ENCODE measurements around the gene POLR2M. TPM values are rescaled to one million over a fixed set of nuclear protein-coding genes. Genes with fewer than 3 reads are reported as not detected.

Gene POLR2M
- polyA plus RNA-seq, 1 donor from 2014 or later: 204 TPM

DNA sequence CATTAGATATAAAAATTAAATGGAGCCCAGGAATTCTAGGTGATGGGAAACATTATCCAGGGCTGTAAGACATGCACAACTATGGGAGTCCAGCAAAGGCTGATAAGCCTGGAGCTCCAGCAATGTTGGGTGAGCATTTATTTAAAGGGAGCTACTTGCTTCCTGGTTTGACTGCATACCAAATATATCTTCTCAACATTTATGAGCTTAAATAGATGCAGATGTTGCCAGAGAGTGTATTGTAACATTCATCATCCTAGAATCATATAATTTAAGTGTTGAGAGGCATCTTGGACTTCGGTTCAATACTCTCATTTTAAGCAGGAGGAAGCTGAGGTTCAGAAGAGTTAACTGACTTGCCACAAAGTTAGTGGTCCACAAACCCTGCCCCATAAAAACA, 12.2 kb upstream of the POLR2M start:
- Histone ChIP-seq H3K9ac (ENCODE audit: low read length) (no peak overlapping the region), H2AFZ (ENCODE audit: low read depth, low read length) (no peak overlapping the region), H3F3A (ENCODE audit: insufficient read depth, low read length, poor library complexity, severe bottlenecking) (no peaks in the 10 kb centered on the region), H3K36me3 (ENCODE audit: insufficient read depth, low read length) (no peaks in the 10 kb centered on the region), H3K9me3 (ENCODE audit: low read length) (no peaks in the 10 kb centered on the region), H4K20me1 (ENCODE audit: insufficient read depth) (no peaks in the 10 kb centered on the region), H3K27ac (ENCODE audit: low read length) (no peak overlapping the region), H3K4me3 (ENCODE audit: low read length) (no peak overlapping the region), H3K9me2 (ENCODE audit: insufficient read depth, low read length) (no peaks in the 10 kb centered on the region), H3K4me2 (ENCODE audit: low read length) (no peak overlapping the region), H3K79me2 (replicated peaks; ENCODE audit: insufficient read depth, low read length) (no peaks in the 10 kb centered on the region), H3K27me3 (ENCODE audit: insufficient read depth, low read depth, low read length) (no peaks in the 10 kb centered on the region)
- no peak for TF ChIP-seq EZH2 (IDR thresholded peaks at IDR 0.05; ENCODE audit: borderline replicate concordance, insufficient read depth, low read length, poor library complexity, severe bottlenecking)
- TF ChIP-seq EP300 (conservative IDR thresholded peaks at IDR 0.05; ENCODE audit: poor library complexity, severe bottlenecking): no peak
- TF ChIP-seq, protein P1, sequence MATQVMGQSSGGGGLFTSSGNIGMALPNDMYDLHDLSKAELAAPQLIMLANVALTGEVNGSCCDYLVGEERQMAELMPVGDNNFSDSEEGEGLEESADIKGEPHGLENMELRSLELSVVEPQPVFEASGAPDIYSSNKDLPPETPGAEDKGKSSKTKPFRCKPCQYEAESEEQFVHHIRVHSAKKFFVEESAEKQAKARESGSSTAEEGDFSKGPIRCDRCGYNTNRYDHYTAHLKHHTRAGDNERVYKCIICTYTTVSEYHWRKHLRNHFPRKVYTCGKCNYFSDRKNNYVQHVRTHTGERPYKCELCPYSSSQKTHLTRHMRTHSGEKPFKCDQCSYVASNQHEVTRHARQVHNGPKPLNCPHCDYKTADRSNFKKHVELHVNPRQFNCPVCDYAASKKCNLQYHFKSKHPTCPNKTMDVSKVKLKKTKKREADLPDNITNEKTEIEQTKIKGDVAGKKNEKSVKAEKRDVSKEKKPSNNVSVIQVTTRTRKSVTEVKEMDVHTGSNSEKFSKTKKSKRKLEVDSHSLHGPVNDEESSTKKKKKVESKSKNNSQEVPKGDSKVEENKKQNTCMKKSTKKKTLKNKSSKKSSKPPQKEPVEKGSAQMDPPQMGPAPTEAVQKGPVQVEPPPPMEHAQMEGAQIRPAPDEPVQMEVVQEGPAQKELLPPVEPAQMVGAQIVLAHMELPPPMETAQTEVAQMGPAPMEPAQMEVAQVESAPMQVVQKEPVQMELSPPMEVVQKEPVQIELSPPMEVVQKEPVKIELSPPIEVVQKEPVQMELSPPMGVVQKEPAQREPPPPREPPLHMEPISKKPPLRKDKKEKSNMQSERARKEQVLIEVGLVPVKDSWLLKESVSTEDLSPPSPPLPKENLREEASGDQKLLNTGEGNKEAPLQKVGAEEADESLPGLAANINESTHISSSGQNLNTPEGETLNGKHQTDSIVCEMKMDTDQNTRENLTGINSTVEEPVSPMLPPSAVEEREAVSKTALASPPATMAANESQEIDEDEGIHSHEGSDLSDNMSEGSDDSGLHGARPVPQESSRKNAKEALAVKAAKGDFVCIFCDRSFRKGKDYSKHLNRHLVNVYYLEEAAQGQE (IDR thresholded peaks at IDR 0.05; ENCODE audit: borderline replicate concordance): no peak
- no peak for TF ChIP-seq SMC3 (conservative IDR thresholded peaks at IDR 0.05; ENCODE audit: poor library complexity)
- TF ChIP-seq TAF1 (IDR thresholded peaks at IDR 0.05; ENCODE audit: low read depth): no peak
- TF ChIP-seq POLR2AphosphoS5 (IDR thresholded peaks at IDR 0.05): no peak
- no peak for TF ChIP-seq MXI1 (conservative IDR thresholded peaks at IDR 0.05; ENCODE audit: poor library complexity, severe bottlenecking)
- TF ChIP-seq RAD21 (conservative IDR thresholded peaks at IDR 0.05): no peak
- TF ChIP-seq, protein P2, sequence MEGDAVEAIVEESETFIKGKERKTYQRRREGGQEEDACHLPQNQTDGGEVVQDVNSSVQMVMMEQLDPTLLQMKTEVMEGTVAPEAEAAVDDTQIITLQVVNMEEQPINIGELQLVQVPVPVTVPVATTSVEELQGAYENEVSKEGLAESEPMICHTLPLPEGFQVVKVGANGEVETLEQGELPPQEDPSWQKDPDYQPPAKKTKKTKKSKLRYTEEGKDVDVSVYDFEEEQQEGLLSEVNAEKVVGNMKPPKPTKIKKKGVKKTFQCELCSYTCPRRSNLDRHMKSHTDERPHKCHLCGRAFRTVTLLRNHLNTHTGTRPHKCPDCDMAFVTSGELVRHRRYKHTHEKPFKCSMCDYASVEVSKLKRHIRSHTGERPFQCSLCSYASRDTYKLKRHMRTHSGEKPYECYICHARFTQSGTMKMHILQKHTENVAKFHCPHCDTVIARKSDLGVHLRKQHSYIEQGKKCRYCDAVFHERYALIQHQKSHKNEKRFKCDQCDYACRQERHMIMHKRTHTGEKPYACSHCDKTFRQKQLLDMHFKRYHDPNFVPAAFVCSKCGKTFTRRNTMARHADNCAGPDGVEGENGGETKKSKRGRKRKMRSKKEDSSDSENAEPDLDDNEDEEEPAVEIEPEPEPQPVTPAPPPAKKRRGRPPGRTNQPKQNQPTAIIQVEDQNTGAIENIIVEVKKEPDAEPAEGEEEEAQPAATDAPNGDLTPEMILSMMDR (IDR thresholded peaks at IDR 0.05; ENCODE audit: poor library complexity, severe bottlenecking): no peak

DNA sequence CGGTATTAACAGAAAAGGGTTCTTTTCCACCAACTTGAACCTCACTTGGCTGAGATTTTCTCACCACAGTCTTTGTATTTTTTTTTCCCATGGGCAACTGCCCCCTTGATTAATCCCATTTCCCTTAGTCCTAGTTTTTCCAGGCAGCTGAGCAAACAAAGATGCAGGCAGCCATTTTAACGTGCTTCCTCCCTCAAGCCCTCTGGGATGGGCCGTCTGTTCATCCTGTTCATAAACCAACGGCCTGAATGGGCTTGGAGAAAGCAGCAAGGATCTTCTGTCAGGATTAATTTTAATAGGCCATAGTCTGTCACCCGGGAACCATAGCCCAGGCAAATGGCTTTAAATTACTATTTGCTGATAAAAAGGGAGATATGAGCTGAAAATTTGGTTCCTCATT, 10.4 kb upstream of the POLR2M start:
- H3K27ac ChIP-seq (ENCODE audit: low read length): no peak overlapping the region
- H3K36me3 ChIP-seq (ENCODE audit: insufficient read depth, low read length): no peaks in the 10 kb centered on the region
- no peak overlapping the region for H2AFZ ChIP-seq (ENCODE audit: low read depth, low read length)
- H3K9me3 ChIP-seq (ENCODE audit: low read length): no peaks in the 10 kb centered on the region
- H3K9me2 ChIP-seq (ENCODE audit: insufficient read depth, low read length): no peaks in the 10 kb centered on the region
- no peaks in the 10 kb centered on the region for H3K79me2 ChIP-seq (replicated peaks; ENCODE audit: insufficient read depth, low read length)
- H3K4me3 ChIP-seq (ENCODE audit: low read length): no peak overlapping the region
- H3F3A ChIP-seq (ENCODE audit: insufficient read depth, low read length, poor library complexity, severe bottlenecking): no peaks in the 10 kb centered on the region
- H3K27me3 ChIP-seq (ENCODE audit: insufficient read depth, low read depth, low read length): no peaks in the 10 kb centered on the region
- no peak overlapping the region for H3K4me2 ChIP-seq (ENCODE audit: low read length)
- H4K20me1 ChIP-seq (ENCODE audit: insufficient read depth): no peaks in the 10 kb centered on the region
- TF ChIP-seq, protein P1 (IDR thresholded peaks at IDR 0.05; ENCODE audit: borderline replicate concordance): no peak
- TF ChIP-seq RAD21 (conservative IDR thresholded peaks at IDR 0.05): no peak
- TF ChIP-seq, protein P2 (IDR thresholded peaks at IDR 0.05; ENCODE audit: poor library complexity, severe bottlenecking): no peak
- no peak for TF ChIP-seq MXI1 (conservative IDR thresholded peaks at IDR 0.05; ENCODE audit: poor library complexity, severe bottlenecking)
- no peak for TF ChIP-seq EP300 (conservative IDR thresholded peaks at IDR 0.05; ENCODE audit: poor library complexity, severe bottlenecking)
- no peak for TF ChIP-seq TAF1 (IDR thresholded peaks at IDR 0.05; ENCODE audit: low read depth)
- TF ChIP-seq SMC3 (conservative IDR thresholded peaks at IDR 0.05; ENCODE audit: poor library complexity): no peak
- no peak for TF ChIP-seq POLR2AphosphoS5 (IDR thresholded peaks at IDR 0.05)
- TF ChIP-seq EZH2 (IDR thresholded peaks at IDR 0.05; ENCODE audit: borderline replicate concordance, insufficient read depth, low read length, poor library complexity, severe bottlenecking): no peak
- no peak overlapping the region for H3K9ac ChIP-seq (ENCODE audit: low read length)
